GM21737 (cell line): ENCODE results near the gene ANXA6.
"Not testable (repeated sequence)": the region's sequence is repeated elsewhere in the genome, so short reads cannot be mapped to it uniquely, and the experiment has no call there.

Experiments used
- ATAC-seq: cut with Tn5 transposase; IDR thresholded peaks from one replicate; pipeline ENCODE4 v1.9.1; 2021; ENCODE audit warnings: mild to moderate bottlenecking, moderate library complexity; ENCODE audit not compliant: unreplicated experiment

Gene ANXA6

GRCh38 chr5:151181818-151182523, 24.4 kb upstream of the ANXA6 start:
- ATAC-seq, result no peak

DNA sequence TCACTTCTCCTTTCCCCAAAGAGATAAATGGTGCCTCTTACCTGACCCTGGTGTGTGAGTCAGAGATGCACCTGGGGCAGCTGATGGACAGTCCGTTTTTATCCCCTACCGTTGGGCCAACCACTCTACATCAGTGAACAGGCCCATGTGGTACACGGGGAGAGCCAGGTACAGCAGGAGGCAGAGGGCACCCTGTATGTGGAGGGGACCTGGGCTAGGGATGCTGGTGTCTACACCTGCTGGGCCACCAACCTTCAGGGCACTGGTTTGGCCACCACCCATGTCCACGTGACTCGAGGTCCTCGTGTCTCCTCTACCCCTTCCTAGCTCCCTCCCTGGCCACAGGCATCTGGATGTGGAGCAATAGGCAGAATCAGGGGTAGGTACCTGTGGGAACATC, 22.7 kb upstream of the ANXA6 start:
- no peak for ATAC-seq

DNA sequence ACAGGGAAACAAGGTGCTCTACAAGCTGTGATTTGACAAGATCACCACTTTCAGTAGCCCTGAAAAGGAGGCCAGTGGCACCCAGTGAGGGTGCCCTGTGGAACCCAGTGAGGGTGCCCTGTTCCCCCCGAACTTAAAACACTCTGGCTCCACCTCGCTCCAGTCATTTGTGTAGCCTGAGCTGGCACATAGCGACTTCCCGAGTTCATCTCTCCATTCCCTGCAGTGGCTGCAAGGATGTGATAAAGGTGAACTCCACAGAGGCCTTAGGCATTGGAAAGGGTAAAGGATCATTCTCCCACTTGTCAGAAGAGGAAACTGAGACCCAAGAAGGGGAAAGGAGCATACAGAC, 21.9 kb upstream of the ANXA6 start:
- ATAC-seq, result no peak

DNA sequence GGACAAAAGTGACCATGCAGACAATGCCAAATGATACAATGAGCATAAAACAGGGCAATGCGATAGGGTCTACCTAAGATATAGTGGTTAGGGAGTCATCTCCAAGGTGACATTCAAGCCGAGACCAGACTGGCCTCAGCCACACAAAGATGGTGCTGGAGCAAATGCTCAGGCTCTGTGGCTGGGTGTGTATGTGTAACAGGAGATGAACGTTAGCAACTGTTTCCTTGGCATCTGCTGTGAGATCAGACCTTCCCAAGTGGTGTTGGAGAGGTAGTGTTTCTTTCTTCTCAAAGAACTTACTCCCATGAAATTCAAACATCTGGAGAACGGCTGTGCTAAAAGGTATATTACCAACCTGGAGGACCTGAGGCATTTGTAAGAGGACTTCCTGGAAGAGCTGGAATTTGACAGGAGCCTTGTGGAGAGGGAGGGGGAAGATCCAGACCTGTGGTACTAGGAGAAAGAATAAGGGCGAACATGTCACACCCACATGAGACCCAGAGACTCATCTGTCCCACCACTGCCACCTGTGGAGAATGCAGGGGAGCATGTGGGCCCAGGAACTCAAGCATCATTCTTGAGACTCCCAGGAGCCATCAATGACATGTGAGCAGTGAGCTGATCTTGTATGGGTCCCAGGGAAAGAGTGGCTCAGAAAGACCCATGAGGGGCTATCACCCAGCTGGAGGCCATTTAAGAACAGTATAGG, 21.4 kb upstream of the ANXA6 start:
- ATAC-seq, result no peak

DNA sequence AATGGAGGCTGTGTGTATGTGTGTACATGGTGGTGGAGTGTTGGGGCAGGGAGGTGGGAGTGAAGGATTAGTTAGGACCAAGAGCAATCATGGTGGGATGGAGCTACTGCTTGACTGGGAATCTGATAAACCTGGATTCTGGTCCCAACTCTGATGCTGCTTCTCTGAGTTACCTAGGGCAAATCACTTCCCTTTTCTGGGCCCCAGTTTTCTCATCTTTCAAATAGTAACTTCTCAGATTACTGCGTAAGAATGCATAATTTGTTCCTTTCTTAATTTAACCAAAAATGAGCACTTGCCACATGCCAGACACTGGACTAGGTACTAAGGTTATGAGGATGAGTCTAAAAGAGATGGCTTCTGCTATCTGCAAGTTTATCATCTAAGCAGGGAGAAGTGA, 20.8 kb upstream of the ANXA6 start:
- ATAC-seq, result no peak

DNA sequence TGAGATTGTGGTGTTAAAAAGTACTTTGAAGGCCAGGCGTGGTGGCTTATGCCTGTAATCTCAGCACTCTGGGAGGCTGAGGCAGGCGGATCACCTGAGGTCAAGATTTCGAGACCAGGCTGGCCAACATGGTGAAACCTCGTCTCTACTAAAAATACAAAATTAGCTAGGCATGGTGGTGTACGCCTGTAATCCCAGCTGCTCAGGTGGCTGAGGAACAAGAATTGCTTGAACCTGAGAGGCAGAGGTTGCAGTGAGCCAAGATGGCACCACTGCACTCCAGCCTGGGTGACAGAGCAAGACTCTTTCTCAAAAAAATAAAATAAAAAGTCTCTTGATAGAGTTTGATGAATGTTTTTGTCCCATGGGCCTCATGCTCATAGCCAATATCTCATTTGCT, 18.7 kb upstream of the ANXA6 start:
- not testable (repeated sequence) for ATAC-seq

- no peak for ATAC-seq
These were observed 17.1 kb upstream of the ANXA6 start for GRCh38 chr5:151174612-151175101.

DNA sequence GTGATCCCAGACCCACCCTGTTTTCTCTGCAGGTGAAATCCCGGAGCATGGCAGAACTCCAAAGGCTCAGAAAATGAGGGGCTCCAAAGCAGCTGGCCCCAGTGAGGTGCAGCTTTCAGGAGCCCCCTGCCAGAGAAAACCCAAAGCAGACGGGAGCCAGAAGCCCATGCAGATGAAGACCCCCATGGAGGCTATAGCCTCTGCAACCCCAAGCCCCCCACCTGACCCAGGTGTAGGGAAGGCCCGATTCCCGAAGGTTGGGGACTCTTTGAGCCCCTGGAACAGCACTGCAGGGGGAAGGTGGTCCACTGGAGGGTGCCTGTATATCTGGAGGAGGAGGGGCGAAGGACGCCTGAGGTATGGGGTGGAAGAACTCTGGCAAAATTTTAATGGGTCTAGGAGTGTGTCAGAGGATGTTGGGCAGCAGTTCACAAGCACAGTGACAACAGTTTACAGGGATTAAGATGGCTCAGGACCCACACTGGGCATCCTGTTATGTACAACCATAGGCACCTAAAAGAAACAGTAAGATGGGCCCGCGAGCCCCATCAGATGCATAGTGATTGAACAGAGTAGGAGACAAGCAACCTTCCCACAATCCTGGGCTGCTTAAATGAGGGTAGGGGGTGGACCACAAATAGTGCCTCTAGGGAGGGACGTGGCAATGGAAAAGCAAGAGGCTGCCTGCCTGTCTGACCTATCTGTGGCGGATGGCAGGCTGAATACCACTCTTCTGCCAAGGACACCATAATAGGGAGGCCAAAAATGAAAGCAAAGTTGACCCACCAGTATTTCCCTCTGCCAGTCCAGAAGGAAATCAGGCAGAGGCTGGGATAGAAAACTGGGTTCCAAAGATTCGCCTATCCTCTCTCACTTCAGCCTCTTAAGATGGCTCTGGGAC, 16.4 kb upstream of the ANXA6 start:
- ATAC-seq, result no peak

GRCh38 chr5:151171529-151171928, 13.9 kb upstream of the ANXA6 start:
- no peak for ATAC-seq

DNA sequence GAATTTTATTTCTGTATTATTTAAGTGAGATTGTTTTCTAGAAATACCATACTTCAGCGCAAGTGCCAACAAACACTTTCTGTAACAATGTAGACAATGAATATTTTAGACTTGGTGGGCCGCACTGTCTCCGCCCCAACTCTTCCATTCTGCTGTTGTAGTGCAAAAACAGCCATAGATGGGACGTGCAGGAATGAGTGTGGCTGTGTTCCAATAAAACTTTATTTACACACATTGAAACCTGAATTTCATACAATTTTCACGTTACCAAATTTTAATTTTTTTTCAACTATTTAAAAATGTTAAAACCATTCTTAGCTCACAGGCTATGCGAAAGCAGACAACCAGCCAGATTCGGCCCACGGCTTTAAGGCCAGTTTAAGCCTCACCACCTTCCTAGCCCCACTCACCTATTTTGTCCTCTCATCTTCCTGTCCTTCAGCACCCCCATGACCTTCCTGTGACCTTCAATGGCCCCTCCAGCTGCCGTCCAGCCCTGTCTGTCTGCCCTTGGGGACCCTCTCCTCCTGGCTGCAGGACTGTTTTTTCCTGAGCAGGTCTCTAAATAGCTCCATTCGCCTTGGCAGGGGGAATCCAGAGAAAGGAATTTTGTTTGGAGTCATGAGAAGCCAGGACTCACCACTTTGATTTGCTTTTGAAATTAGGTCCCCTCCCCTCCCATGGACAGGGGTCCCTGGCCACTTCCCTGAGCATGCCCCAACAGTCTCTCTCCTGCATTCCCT, 11.2 kb upstream of the ANXA6 start:
- no peak for ATAC-seq

DNA sequence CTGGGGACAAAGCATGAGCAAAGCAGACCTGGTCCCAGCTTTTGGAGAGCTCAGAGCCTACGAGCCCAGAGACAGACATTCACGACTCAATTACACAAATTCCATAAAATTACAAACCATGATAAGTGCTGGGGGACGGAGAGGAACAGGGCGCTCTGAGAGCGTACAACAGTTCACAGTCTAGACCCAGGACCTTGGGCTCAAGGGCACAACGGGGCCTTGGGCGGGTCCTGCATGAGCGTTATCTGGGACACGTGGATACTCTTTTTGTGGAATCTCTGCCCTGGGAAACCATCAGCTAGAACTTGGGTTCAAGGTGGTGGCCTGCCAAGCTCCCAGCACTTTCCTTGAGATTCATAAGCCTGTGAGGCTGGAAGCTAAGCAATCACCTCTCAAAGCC, 9.4 kb upstream of the ANXA6 start:
- ATAC-seq, result no peak

GRCh38 chr5:151164687-151165392, 7.3 kb upstream of the ANXA6 start:
- ATAC-seq, result peak; percentile 90

DNA sequence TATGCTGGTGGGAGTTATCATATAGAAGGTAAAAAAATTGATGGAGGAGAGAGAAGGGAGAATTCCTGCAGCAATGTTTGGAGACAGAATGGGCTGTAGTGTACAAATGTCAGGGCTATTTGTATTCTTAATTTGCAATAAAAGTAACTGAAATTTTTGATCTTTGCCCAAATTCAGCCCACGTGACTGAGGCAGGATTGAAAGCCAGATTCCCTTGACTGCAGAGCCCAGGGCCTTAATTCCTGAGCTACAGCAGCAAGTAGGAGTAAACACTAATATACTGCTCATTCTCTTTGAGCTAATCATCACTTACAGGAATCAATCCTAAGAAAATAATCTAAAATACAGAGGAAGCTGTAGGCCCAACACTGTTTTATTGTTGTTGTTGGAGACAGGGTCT, 5.2 kb upstream of the ANXA6 start:
- ATAC-seq, result no peak

GRCh38 chr5:151159649-151160373, 2.2 kb upstream of the ANXA6 start:
- no peak for ATAC-seq

GRCh38 chr5:151158287-151158661, 695 bp upstream of the ANXA6 start:
- no peak for ATAC-seq

DNA sequence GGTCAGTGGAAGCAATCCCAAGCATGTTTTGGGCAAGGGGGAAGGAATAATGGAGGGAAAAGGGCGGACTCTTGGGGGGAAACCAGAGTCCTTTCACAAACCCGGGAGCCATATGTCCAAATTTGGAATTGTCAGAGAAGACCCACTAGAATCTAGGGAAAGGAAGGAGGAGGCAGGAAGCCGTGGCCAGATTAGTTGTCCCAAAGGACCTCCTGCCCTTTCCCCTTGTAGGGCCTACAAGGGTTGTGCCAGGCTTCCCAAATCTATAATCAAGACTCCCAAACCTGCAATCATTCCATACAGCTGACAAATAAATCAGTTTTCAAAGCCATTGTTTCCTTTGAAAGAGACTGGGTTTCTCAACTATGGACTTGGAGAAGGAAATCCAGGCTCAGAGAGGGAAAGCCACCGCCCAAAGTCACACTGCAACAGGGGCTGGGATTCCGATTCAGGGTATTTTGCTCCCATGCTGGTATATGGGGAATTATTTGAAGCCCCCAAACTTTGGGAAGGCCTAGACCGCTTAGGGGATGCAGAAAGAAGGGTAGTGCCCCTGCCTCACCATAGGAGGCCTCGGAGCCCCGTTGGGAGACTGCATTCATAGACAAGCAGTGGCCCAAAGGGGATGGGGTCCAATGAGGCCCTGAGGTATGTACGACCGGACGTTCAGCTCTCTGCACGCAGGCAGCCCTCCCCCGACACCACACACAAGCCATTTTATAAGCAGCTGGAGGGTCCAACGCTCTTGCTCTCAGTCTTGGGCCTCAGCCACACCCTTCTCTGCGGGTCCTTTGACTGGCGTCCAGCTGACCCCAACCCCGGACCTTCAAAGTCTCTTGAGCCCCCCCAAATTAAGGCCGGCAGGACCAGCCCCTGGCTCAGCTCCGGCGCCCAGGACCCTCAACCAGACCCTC, 815 bp downstream of the ANXA6 start:
- ATAC-seq, result no peak

- no peak for ATAC-seq
These were observed 1.6 kb downstream of the ANXA6 start for GRCh38 chr5:151155775-151156506.
